ENCODE data around the gene QRICH2.

GRCh38 chr17:76278952-76279741 is 28.9 kb downstream of the QRICH2 start:
- TF ChIP-seq ZNF274 (IDR thresholded peaks at IDR 0.05; ENCODE audit: borderline replicate concordance, low read depth, low read length): no peak
- TF ChIP-seq ELF4 (CRISPR knock-in tag; IDR thresholded peaks at IDR 0.05): no peak

Data from K562 (cell line).